Activated naive CD8-positive, alpha-beta T cell treated with anti-CD3 and anti-CD28 coated beads, Interleukin-2, amount 10 ng/mL, durations not matched to agents 7 days and 5 days (primary cell): ENCODE data around the gene SLC39A10. TPM values are rescaled to one million over a fixed set of nuclear protein-coding genes. Genes with fewer than 3 reads are reported as not detected.

Source experiments
- ATAC-seq: fragments of 150-1000 bp; cut with Tn5 transposase; one replicate; pipeline ENCODE4 v1.10.0; 2021; ENCODE audit warnings: low read depth, moderate library complexity
- POLR2A ChIA-PET: fragments of 350-600 bp; sonication (Branson Sonifier 250); formaldehyde crosslinking; loops from one replicate; lab custom pipeline; 2021; ENCODE audit warnings: antibody characterized with exemption; lab: Charles Lee
- DNase-seq: peaks from one replicate; pipeline ENCODE4 v3.0.0; 2021
- H3K27ac Mint-ChIP-seq: one replicate; pipeline ENCODE4 v1.8.0; 2022; ENCODE audit warnings: mild to moderate bottlenecking, mixed read lengths
- H3K27me3 Mint-ChIP-seq: one replicate; pipeline ENCODE4 v1.8.0; 2022; ENCODE audit warnings: mild to moderate bottlenecking, moderate library complexity, mixed read lengths
- H3K36me3 Mint-ChIP-seq: one replicate; pipeline ENCODE4 v1.8.0; 2021; ENCODE audit warnings: mild to moderate bottlenecking, mixed read lengths
- H3K4me1 Mint-ChIP-seq: one replicate; pipeline ENCODE4 v1.8.0; 2021; ENCODE audit warnings: mixed read lengths
- H3K4me3 Mint-ChIP-seq: one replicate; pipeline ENCODE4 v1.8.0; 2022; ENCODE audit warnings: mild to moderate bottlenecking, moderate library complexity, mixed read lengths
- H3K9me3 Mint-ChIP-seq: one replicate; pipeline ENCODE4 v1.8.0; 2021; ENCODE audit warnings: mixed read lengths
- total RNA-seq, 2 experiments: library from RNA; stranded (reverse); gene quantifications; one replicate each; pipeline ENCODE4 v1.2.3, GENCODE V29; 2021

The SLC39A10 gene
- 10 to 100 TPM; 54.4 to 60.4 TPM for total RNA-seq

GRCh38 chr2:195656859-195657633, at the start of gene SLC39A10:
Gene SLC39A10, plus strand, starts transcription at chr2:195657226. Its CDS starts 22,817 bp downstream, at chr2:195680043.
- H3K27me3 Mint-ChIP-seq: no peaks in the 10 kb centered on the region
- peak within 1 kb of the TSS; percentile 100 for H3K27ac Mint-ChIP-seq
- H3K9me3 Mint-ChIP-seq: peaks cover 1% of the 10 kb centered on the region
- ATAC-seq: peak; percentile 83
- peak within 1 kb of the TSS; percentile 98 for H3K4me3 Mint-ChIP-seq
- POLR2A ChIA-PET: interaction anchor here (0.6 to 8.3 kb wide), 26 partner anchors 8 to 616 kb away, joined by 3 to 346 read pairs (median 4); no protein-coding TSS in a partner anchor
- peak; percentile 97 for DNase-seq
- peaks cover 22% of the 10 kb centered on the region for H3K4me1 Mint-ChIP-seq
- peaks cover 26% of the 10 kb centered on the region for H3K36me3 Mint-ChIP-seq

GRCh38 chr2:195608768-195609454, 48.1 kb upstream of the SLC39A10 start:
- no peak for ATAC-seq
- H3K27ac Mint-ChIP-seq: no peak overlapping the region
- H3K9me3 Mint-ChIP-seq: no peaks in the 10 kb centered on the region
- H3K4me1 Mint-ChIP-seq: peaks cover 4% of the 10 kb centered on the region
- no peaks in the 10 kb centered on the region for H3K27me3 Mint-ChIP-seq
- no peak for DNase-seq
- POLR2A ChIA-PET: no interaction called here
- H3K4me3 Mint-ChIP-seq: no peak overlapping the region
- H3K36me3 Mint-ChIP-seq: peaks cover 3% of the 10 kb centered on the region

GRCh38 chr2:195610717-195611116, 46.3 kb upstream of the SLC39A10 start:
- peaks cover 4% of the 10 kb centered on the region for H3K4me1 Mint-ChIP-seq
- ATAC-seq (no peak), DNase-seq (no peak)
- H3K27me3 Mint-ChIP-seq: no peaks in the 10 kb centered on the region
- H3K27ac Mint-ChIP-seq: no peak overlapping the region
- POLR2A ChIA-PET: no interaction called here
- no peak overlapping the region for H3K4me3 Mint-ChIP-seq
- peaks cover 3% of the 10 kb centered on the region for H3K36me3 Mint-ChIP-seq
- H3K9me3 Mint-ChIP-seq: no peaks in the 10 kb centered on the region

- H3K9me3 Mint-ChIP-seq: no peaks in the 10 kb centered on the region
- no peaks in the 10 kb centered on the region for H3K27me3 Mint-ChIP-seq
- DNase-seq (no peak), ATAC-seq (no peak)
- H3K4me1 Mint-ChIP-seq: peaks cover 4% of the 10 kb centered on the region
- no peak overlapping the region for H3K27ac Mint-ChIP-seq
- H3K36me3 Mint-ChIP-seq: peaks cover 3% of the 10 kb centered on the region
- H3K4me3 Mint-ChIP-seq: no peak overlapping the region
- POLR2A ChIA-PET: no interaction called here
These were observed 44.2 kb upstream of the SLC39A10 start for GRCh38 chr2:195612611-195613495.

- Mint-ChIP-seq H3K9me3 (no peaks in the 10 kb centered on the region), H3K4me3 (no peak overlapping the region), H3K4me1 (peaks cover 2% of the 10 kb centered on the region), H3K36me3 (peaks cover 5% of the 10 kb centered on the region), H3K27ac (no peak overlapping the region), H3K27me3 (no peaks in the 10 kb centered on the region)
- POLR2A ChIA-PET: no interaction called here
- no peak for ATAC-seq
- DNase-seq: no peak
These were observed 43.1 kb upstream of the SLC39A10 start for GRCh38 chr2:195613922-195614321.

GRCh38 chr2:195619590-195619989, 37.4 kb upstream of the SLC39A10 start:
- Mint-ChIP-seq H3K9me3 (no peaks in the 10 kb centered on the region), H3K27me3 (no peaks in the 10 kb centered on the region), H3K4me3 (no peak overlapping the region), H3K36me3 (peaks cover 2% of the 10 kb centered on the region), H3K4me1 (peaks cover 4% of the 10 kb centered on the region), H3K27ac (no peak overlapping the region)
- ATAC-seq (no peak), DNase-seq (no peak)
- POLR2A ChIA-PET: no interaction called here

GRCh38 chr2:195620501-195620900, 36.5 kb upstream of the SLC39A10 start:
- Mint-ChIP-seq H3K27me3 (no peaks in the 10 kb centered on the region), H3K36me3 (peaks cover 2% of the 10 kb centered on the region), H3K4me1 (peaks cover 4% of the 10 kb centered on the region), H3K4me3 (no peak overlapping the region), H3K9me3 (no peaks in the 10 kb centered on the region), H3K27ac (no peak overlapping the region)
- DNase-seq (no peak), ATAC-seq (no peak)
- POLR2A ChIA-PET: no interaction called here

GRCh38 chr2:195622966-195623365, 34.1 kb upstream of the SLC39A10 start:
- POLR2A ChIA-PET: no interaction called here
- H3K9me3 Mint-ChIP-seq: peaks cover 2% of the 10 kb centered on the region
- ATAC-seq: no peak

GRCh38 chr2:195626507-195626906, 30.5 kb upstream of the SLC39A10 start:
- DNase-seq (no peak), ATAC-seq (no peak)
- POLR2A ChIA-PET: interaction anchor here (1.0 kb wide), 1 partner anchor 30 kb away, joined by 3 read pairs; the partner anchor contains the start of gene SLC39A10
- peaks cover 4% of the 10 kb centered on the region for H3K9me3 Mint-ChIP-seq
- peaks cover 4% of the 10 kb centered on the region for H3K4me1 Mint-ChIP-seq
- no peaks in the 10 kb centered on the region for H3K27me3 Mint-ChIP-seq
- peaks cover 5% of the 10 kb centered on the region for H3K36me3 Mint-ChIP-seq
- H3K4me3 Mint-ChIP-seq: no peak overlapping the region
- H3K27ac Mint-ChIP-seq: no peak overlapping the region

More at GRCh38 chr2:195622966-195623365, 34.1 kb upstream of the SLC39A10 start:
- DNase-seq: no peak
- Mint-ChIP-seq H3K4me1 (peaks cover 8% of the 10 kb centered on the region), H3K4me3 (no peak overlapping the region), H3K36me3 (peaks cover 2% of the 10 kb centered on the region), H3K27ac (no peak overlapping the region), H3K27me3 (no peaks in the 10 kb centered on the region)

- Mint-ChIP-seq H3K9me3 (peaks cover 4% of the 10 kb centered on the region), H3K27ac (no peak overlapping the region), H3K4me1 (peaks cover 8% of the 10 kb centered on the region), H3K27me3 (no peaks in the 10 kb centered on the region), H3K36me3 (peaks cover 5% of the 10 kb centered on the region), H3K4me3 (no peak overlapping the region)
- POLR2A ChIA-PET: no interaction called here
- DNase-seq: no peak
- ATAC-seq: no peak
These were observed 28.4 kb upstream of the SLC39A10 start for GRCh38 chr2:195628666-195629065.

- Mint-ChIP-seq H3K36me3 (peaks cover 6% of the 10 kb centered on the region), H3K4me3 (no peak overlapping the region), H3K27me3 (no peaks in the 10 kb centered on the region), H3K27ac (no peak overlapping the region), H3K9me3 (peaks cover 5% of the 10 kb centered on the region), H3K4me1 (peaks cover 4% of the 10 kb centered on the region)
- POLR2A ChIA-PET: no interaction called here
- DNase-seq: no peak
- no peak for ATAC-seq
These were observed 24.0 kb upstream of the SLC39A10 start for GRCh38 chr2:195632856-195633572.

GRCh38 chr2:195633573-195633870, 23.5 kb upstream of the SLC39A10 start:
- H3K9me3 Mint-ChIP-seq: peaks cover 5% of the 10 kb centered on the region
- POLR2A ChIA-PET: no interaction called here
- no peaks in the 10 kb centered on the region for H3K27me3 Mint-ChIP-seq
- peaks cover 6% of the 10 kb centered on the region for H3K36me3 Mint-ChIP-seq
- peaks cover 4% of the 10 kb centered on the region for H3K4me1 Mint-ChIP-seq
- no peak overlapping the region for H3K4me3 Mint-ChIP-seq
- ATAC-seq (no peak), DNase-seq (no peak)
- no peak overlapping the region for H3K27ac Mint-ChIP-seq

GRCh38 chr2:195633974-195634373, 23.1 kb upstream of the SLC39A10 start:
- no peak for ATAC-seq

More at GRCh38 chr2:195633974-195634373, 23.1 kb upstream of the SLC39A10 start:
- peaks cover 4% of the 10 kb centered on the region for H3K36me3 Mint-ChIP-seq
- peaks cover 5% of the 10 kb centered on the region for H3K9me3 Mint-ChIP-seq
- H3K4me3 Mint-ChIP-seq: no peak overlapping the region
- no peaks in the 10 kb centered on the region for H3K27me3 Mint-ChIP-seq
- no peak for DNase-seq
- POLR2A ChIA-PET: no interaction called here
- H3K27ac Mint-ChIP-seq: no peak overlapping the region
- H3K4me1 Mint-ChIP-seq: peaks cover 4% of the 10 kb centered on the region
